ENCODE results near the gene APOL2.
A peak's percentile ranks its signal among the peaks of the same experiment; 100 is the strongest.
"Not testable (repeated sequence)": the region's sequence is repeated elsewhere in the genome, so short reads cannot be mapped to it uniquely, and the experiment has no call there.

The APOL2 gene

GRCh38 chr22:36208162-36208765 is 31.1 kb downstream of the APOL2 start:
- Mint-ChIP-seq H3K9me3 (peaks cover 4% of the 10 kb centered on the region), H3K27me3 (peaks cover 16% of the 10 kb centered on the region), H3K36me3 (ENCODE audit: low read depth) (no peaks in the 10 kb centered on the region), H3K27ac (no peak overlapping the region), H3K4me1 (ENCODE audit: low read depth) (peaks cover 13% of the 10 kb centered on the region), H3K4me3 (no peak overlapping the region)

- H3K4me3 Mint-ChIP-seq: no peak overlapping the region
- no peaks in the 10 kb centered on the region for H3K36me3 Mint-ChIP-seq (ENCODE audit: low read depth)
- no peak overlapping the region for H3K27ac Mint-ChIP-seq
- H3K4me1 Mint-ChIP-seq (ENCODE audit: low read depth): peaks cover 12% of the 10 kb centered on the region
- H3K27me3 Mint-ChIP-seq: peaks cover 13% of the 10 kb centered on the region
- H3K9me3 Mint-ChIP-seq: peaks cover 4% of the 10 kb centered on the region
Measured at GRCh38 chr22:36206255-36206654, 33.1 kb downstream of the APOL2 start.

- H3K4me3 Mint-ChIP-seq; H3K36me3 Mint-ChIP-seq (ENCODE audit: low read depth); H3K9me3 Mint-ChIP-seq; H3K4me1 Mint-ChIP-seq (ENCODE audit: low read depth); H3K27ac Mint-ChIP-seq: not testable (repeated sequence)
- peaks cover 13% of the 10 kb centered on the region for H3K27me3 Mint-ChIP-seq
Measured at GRCh38 chr22:36205573-36205972, 33.8 kb downstream of the APOL2 start.

- Mint-ChIP-seq H3K27me3 (peaks cover 8% of the 10 kb centered on the region), H3K9me3 (peaks cover 4% of the 10 kb centered on the region), H3K4me1 (ENCODE audit: low read depth) (no peaks in the 10 kb centered on the region), H3K27ac (no peak overlapping the region), H3K36me3 (ENCODE audit: low read depth) (no peaks in the 10 kb centered on the region), H3K4me3 (peak overlapping the region; percentile 49)
Measured at GRCh38 chr22:36204632-36205015, 34.7 kb downstream of the APOL2 start.

- Mint-ChIP-seq H3K9me3 (peaks cover 1% of the 10 kb centered on the region), H3K27me3 (peaks cover 5% of the 10 kb centered on the region), H3K4me3 (peak overlapping the region; percentile 49), H3K27ac (no peak overlapping the region), H3K4me1 (ENCODE audit: low read depth) (no peaks in the 10 kb centered on the region), H3K36me3 (ENCODE audit: low read depth) (no peaks in the 10 kb centered on the region)
Measured at GRCh38 chr22:36204001-36204631, 35.2 kb downstream of the APOL2 start.

GRCh38 chr22:36203441-36203840 is 35.9 kb downstream of the APOL2 start:
- not testable (repeated sequence) for H3K4me3 Mint-ChIP-seq; H3K9me3 Mint-ChIP-seq; H3K27me3 Mint-ChIP-seq; H3K36me3 Mint-ChIP-seq (ENCODE audit: low read depth); H3K4me1 Mint-ChIP-seq (ENCODE audit: low read depth); H3K27ac Mint-ChIP-seq

GRCh38 chr22:36202906-36203305 is 36.4 kb downstream of the APOL2 start:
- not testable (repeated sequence) for H3K27me3 Mint-ChIP-seq; H3K9me3 Mint-ChIP-seq; H3K36me3 Mint-ChIP-seq (ENCODE audit: low read depth); H3K4me1 Mint-ChIP-seq (ENCODE audit: low read depth); H3K4me3 Mint-ChIP-seq; H3K27ac Mint-ChIP-seq

- no peak within 1 kb of the TSS for H3K27ac Mint-ChIP-seq
- H3K36me3 Mint-ChIP-seq (ENCODE audit: low read depth): no peaks in the 10 kb centered on the region
Measured at GRCh38 chr22:36201630-36202319, 37.6 kb downstream of the APOL2 start, which contains the start of gene APOL4. Gene APOL4 (minus strand): TSS chr22:36201809. CDS start chr22:36201734, 75 bp downstream.

GRCh38 chr22:36201025-36201424 is 38.3 kb downstream of the APOL2 start:
- H3K27ac Mint-ChIP-seq; H3K27me3 Mint-ChIP-seq; H3K4me3 Mint-ChIP-seq; H3K36me3 Mint-ChIP-seq (ENCODE audit: low read depth); H3K9me3 Mint-ChIP-seq: not testable (repeated sequence)
- peaks cover 21% of the 10 kb centered on the region for H3K4me1 Mint-ChIP-seq (ENCODE audit: low read depth)

More at GRCh38 chr22:36201630-36202319, 37.6 kb downstream of the APOL2 start, which contains the start of gene APOL4:
- H3K4me3 Mint-ChIP-seq: no peak within 1 kb of the TSS
- H3K9me3 Mint-ChIP-seq: no peaks in the 10 kb centered on the region
- H3K4me1 Mint-ChIP-seq (ENCODE audit: low read depth): peaks cover 16% of the 10 kb centered on the region
- H3K27me3 Mint-ChIP-seq: no peaks in the 10 kb centered on the region

- H3K4me3 Mint-ChIP-seq: no peak overlapping the region
- no peaks in the 10 kb centered on the region for H3K36me3 Mint-ChIP-seq (ENCODE audit: low read depth)
- peaks cover 24% of the 10 kb centered on the region for H3K4me1 Mint-ChIP-seq (ENCODE audit: low read depth)
- no peaks in the 10 kb centered on the region for H3K27me3 Mint-ChIP-seq
- H3K9me3 Mint-ChIP-seq: no peaks in the 10 kb centered on the region
- no peak overlapping the region for H3K27ac Mint-ChIP-seq
Measured at GRCh38 chr22:36199001-36199551, 40.3 kb downstream of the APOL2 start.

GRCh38 chr22:36198536-36198935 is 40.8 kb downstream of the APOL2 start:
- Mint-ChIP-seq H3K27ac (peak overlapping the region; percentile 36), H3K36me3 (ENCODE audit: low read depth) (no peaks in the 10 kb centered on the region), H3K4me3 (no peak overlapping the region), H3K4me1 (ENCODE audit: low read depth) (peaks cover 24% of the 10 kb centered on the region), H3K27me3 (no peaks in the 10 kb centered on the region), H3K9me3 (no peaks in the 10 kb centered on the region)

GRCh38 chr22:36197514-36198146 is 41.7 kb downstream of the APOL2 start:
- Mint-ChIP-seq H3K27me3 (no peaks in the 10 kb centered on the region), H3K9me3 (no peaks in the 10 kb centered on the region), H3K27ac (peak overlapping the region; percentile 66), H3K4me1 (ENCODE audit: low read depth) (peaks cover 24% of the 10 kb centered on the region), H3K4me3 (no peak overlapping the region), H3K36me3 (ENCODE audit: low read depth) (no peaks in the 10 kb centered on the region)

- Mint-ChIP-seq H3K4me3 (no peak overlapping the region), H3K9me3 (no peaks in the 10 kb centered on the region), H3K27ac (peak overlapping the region; percentile 66), H3K4me1 (ENCODE audit: low read depth) (peaks cover 24% of the 10 kb centered on the region), H3K36me3 (ENCODE audit: low read depth) (no peaks in the 10 kb centered on the region), H3K27me3 (no peaks in the 10 kb centered on the region)
Measured at GRCh38 chr22:36197065-36197440, 42.3 kb downstream of the APOL2 start.

- H3K4me1 Mint-ChIP-seq (ENCODE audit: low read depth): peaks cover 24% of the 10 kb centered on the region
- H3K4me3 Mint-ChIP-seq: no peak overlapping the region
- no peaks in the 10 kb centered on the region for H3K9me3 Mint-ChIP-seq
- H3K27me3 Mint-ChIP-seq: no peaks in the 10 kb centered on the region
- H3K36me3 Mint-ChIP-seq (ENCODE audit: low read depth): no peaks in the 10 kb centered on the region
- no peak overlapping the region for H3K27ac Mint-ChIP-seq
Measured at GRCh38 chr22:36196254-36197064, 42.9 kb downstream of the APOL2 start.
